Nephron progenitor cell (in vitro differentiated cells): ENCODE data around the gene LYRM9.

ENCODE experiments used
- DNase-seq: peaks from one replicate; pipeline ENCODE4 v3.0.0; 2021
- H3K27ac Mint-ChIP-seq: 2 replicates; pipeline ENCODE4 v1.8.0; 2021; ENCODE audit warnings: mild to moderate bottlenecking, moderate library complexity, mixed read lengths
- H3K27me3 Mint-ChIP-seq: 2 replicates; pipeline ENCODE4 v1.8.0; 2021; ENCODE audit warnings: mild to moderate bottlenecking, low read depth, mixed read lengths; ENCODE audit not compliant: poor library complexity
- H3K36me3 Mint-ChIP-seq: 2 replicates; pipeline ENCODE4 v1.8.0; 2021; ENCODE audit warnings: low read depth, mixed read lengths
- H3K4me1 Mint-ChIP-seq: 2 replicates; pipeline ENCODE4 v1.8.0; 2021; ENCODE audit warnings: mixed read lengths
- H3K4me3 Mint-ChIP-seq: 2 replicates; pipeline ENCODE4 v1.8.0; 2021; ENCODE audit warnings: mild to moderate bottlenecking, moderate library complexity, mixed read lengths
- H3K9me3 Mint-ChIP-seq: 2 replicates; pipeline ENCODE4 v1.8.0; 2021; ENCODE audit warnings: mild to moderate bottlenecking, moderate library complexity, mixed read lengths
- TF ChIP-seq, protein P1 (sequence below): fragments of 200-600 bp; sonication (generic); IDR thresholded peaks from 2 replicates; pipeline ENCODE4 v1.5.0; 2021; ENCODE audit warnings: antibody characterized with exemption

Gene LYRM9

DNA sequence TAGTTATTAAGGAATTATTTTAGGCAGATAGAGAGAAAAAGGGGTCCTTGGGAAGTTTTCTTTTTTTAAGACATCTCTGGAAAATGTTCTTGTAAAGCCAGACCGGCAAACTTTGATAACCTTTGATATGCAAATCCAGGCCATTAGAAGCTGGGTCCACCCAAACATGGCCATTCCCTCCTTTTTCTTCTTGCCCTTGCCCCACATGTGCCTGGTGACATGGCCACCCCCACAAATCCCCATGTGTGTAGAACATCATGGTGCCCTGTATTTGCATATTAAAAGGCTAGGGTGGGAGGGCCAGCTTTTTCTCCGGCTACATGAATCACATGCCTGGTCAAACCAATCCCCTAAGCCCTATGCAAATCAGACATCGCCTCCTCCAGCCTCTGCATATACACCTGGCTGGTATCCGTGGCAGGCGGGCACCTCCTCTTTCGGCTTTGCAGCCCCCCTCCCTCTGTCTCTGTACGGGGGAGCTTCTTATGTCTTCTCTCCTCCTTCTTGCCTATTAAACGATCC lies 43.9 kb upstream of the LYRM9 start:
- DNase-seq: no peak
- Mint-ChIP-seq H3K36me3 (no peaks in the 10 kb centered on the region), H3K9me3 (peaks cover 16% of the 10 kb centered on the region), H3K4me1 (no peaks in the 10 kb centered on the region), H3K27ac (no peak overlapping the region), H3K4me3 (no peak overlapping the region), H3K27me3 (peaks cover 46% of the 10 kb centered on the region)
- TF ChIP-seq, protein P1, sequence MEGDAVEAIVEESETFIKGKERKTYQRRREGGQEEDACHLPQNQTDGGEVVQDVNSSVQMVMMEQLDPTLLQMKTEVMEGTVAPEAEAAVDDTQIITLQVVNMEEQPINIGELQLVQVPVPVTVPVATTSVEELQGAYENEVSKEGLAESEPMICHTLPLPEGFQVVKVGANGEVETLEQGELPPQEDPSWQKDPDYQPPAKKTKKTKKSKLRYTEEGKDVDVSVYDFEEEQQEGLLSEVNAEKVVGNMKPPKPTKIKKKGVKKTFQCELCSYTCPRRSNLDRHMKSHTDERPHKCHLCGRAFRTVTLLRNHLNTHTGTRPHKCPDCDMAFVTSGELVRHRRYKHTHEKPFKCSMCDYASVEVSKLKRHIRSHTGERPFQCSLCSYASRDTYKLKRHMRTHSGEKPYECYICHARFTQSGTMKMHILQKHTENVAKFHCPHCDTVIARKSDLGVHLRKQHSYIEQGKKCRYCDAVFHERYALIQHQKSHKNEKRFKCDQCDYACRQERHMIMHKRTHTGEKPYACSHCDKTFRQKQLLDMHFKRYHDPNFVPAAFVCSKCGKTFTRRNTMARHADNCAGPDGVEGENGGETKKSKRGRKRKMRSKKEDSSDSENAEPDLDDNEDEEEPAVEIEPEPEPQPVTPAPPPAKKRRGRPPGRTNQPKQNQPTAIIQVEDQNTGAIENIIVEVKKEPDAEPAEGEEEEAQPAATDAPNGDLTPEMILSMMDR: no peak

DNA sequence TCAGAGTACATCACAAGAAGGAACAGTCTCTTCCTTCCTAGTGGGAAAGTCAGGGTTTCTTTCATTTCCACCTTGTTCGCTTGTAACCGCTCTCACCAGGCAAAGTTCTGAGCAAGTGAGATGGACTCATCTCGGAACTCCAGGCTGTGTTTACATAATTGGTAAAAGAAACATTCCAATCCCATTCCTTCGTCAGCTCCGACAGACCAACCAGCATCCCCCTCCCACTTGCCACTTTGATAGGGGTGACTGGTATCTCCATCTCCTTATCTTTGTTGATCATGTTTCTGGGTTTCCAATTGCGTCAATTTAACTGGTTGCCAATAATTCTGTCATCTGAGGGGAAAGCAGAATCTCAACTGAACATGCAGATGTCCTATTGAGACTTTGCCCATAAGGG lies 36.8 kb upstream of the LYRM9 start:
- TF ChIP-seq, protein P1: no peak
- Mint-ChIP-seq H3K4me1 (peaks cover 7% of the 10 kb centered on the region), H3K4me3 (no peak overlapping the region), H3K27me3 (peaks cover 37% of the 10 kb centered on the region), H3K36me3 (no peaks in the 10 kb centered on the region), H3K9me3 (peaks cover 12% of the 10 kb centered on the region), H3K27ac (no peak overlapping the region)
- DNase-seq: no peak

DNA sequence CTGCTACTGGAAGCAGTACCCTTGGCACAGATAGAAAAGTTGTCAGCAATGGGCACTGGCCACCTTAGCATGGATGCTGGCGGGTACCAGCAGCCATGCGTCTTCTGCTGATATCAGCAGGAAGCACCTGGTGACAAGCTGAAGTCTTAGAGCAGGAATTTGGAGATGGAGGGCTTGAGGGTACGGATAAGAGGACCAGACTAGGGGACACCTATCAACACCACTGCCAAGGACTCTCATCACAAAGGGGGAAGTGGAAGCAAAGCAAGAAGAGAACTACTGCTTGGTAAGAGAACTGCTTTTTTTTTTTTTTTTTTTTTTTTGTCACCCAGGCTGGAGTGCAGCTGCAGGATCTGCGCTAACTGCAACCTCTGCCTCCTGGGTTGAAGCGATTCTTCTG lies 35.4 kb upstream of the LYRM9 start:
- TF ChIP-seq, protein P1: no peak
- DNase-seq: no peak
- H3K4me1 Mint-ChIP-seq: peaks cover 7% of the 10 kb centered on the region
- no peaks in the 10 kb centered on the region for H3K36me3 Mint-ChIP-seq
- no peak overlapping the region for H3K27ac Mint-ChIP-seq
- no peak overlapping the region for H3K4me3 Mint-ChIP-seq
- peaks cover 3% of the 10 kb centered on the region for H3K9me3 Mint-ChIP-seq
- H3K27me3 Mint-ChIP-seq: peaks cover 35% of the 10 kb centered on the region

DNA sequence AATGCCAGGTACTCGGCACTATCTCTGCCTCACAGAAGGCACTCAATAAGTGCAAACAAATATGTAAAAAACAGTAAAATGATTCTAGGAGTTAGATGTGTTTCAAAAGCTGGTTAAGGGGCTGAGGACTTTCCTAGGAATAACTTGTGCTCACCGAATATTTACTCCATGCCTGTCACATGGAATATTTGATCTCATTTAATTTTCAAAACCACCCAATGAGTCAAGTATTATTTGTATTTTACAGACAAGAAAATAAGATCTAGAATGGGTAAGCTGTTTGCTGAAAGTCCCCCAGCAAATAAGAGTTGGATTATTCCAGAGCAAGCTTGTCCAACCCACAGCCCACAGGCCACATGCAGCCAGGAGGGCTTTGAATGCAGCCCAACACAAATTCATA lies 34.6 kb upstream of the LYRM9 start:
- H3K27me3 Mint-ChIP-seq: peaks cover 32% of the 10 kb centered on the region
- H3K9me3 Mint-ChIP-seq: no peaks in the 10 kb centered on the region
- no peak for DNase-seq
- no peak overlapping the region for H3K4me3 Mint-ChIP-seq
- TF ChIP-seq, protein P1: no peak
- H3K36me3 Mint-ChIP-seq: no peaks in the 10 kb centered on the region
- H3K4me1 Mint-ChIP-seq: peaks cover 7% of the 10 kb centered on the region
- H3K27ac Mint-ChIP-seq: no peak overlapping the region

DNA sequence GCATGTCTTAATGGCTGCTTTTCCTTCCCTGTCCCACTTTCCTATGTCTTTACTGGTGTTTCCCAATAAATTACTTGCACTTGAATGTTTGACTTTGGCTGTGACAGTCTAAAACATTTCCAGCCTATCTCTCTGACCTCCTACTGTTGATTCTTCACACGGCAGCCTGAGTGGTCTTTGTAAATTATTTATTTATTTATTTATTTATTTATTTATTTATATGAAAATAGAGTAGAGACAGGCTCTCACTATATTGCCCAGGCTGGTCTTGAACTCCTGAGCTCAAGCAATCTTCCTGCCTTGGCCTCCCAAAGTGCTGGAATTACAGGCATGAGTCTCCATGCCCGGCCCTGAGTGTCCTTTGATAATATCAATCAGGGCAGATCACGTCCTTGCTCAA lies 28.4 kb upstream of the LYRM9 start:
- DNase-seq: no peak
- peaks cover 35% of the 10 kb centered on the region for H3K27me3 Mint-ChIP-seq
- no peak overlapping the region for H3K27ac Mint-ChIP-seq
- no peak overlapping the region for H3K4me3 Mint-ChIP-seq
- TF ChIP-seq, protein P1: no peak
- H3K36me3 Mint-ChIP-seq: no peaks in the 10 kb centered on the region
- H3K4me1 Mint-ChIP-seq: no peaks in the 10 kb centered on the region
- H3K9me3 Mint-ChIP-seq: no peaks in the 10 kb centered on the region

DNA sequence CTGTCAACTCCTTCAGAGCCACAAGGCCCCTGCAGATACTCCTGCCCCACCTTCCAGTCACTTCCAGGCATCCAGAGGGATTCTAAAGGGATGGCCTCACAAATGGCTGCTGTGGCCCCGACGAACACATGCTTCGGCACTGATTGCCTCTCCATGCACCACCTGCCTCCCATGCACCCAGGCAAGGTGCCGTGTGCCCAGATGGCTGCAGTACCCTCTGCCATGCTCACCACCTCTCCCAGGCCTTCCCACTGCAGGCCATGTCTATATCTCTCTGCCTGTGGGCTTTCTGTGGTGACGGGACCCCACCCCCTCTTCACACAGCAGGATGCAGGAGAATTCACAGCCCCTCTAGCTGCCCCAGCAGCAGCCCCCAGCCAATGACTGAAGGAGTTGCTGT lies 27.9 kb upstream of the LYRM9 start:
- Mint-ChIP-seq H3K27ac (no peak overlapping the region), H3K36me3 (no peaks in the 10 kb centered on the region), H3K27me3 (peaks cover 37% of the 10 kb centered on the region), H3K4me1 (no peaks in the 10 kb centered on the region), H3K4me3 (no peak overlapping the region), H3K9me3 (no peaks in the 10 kb centered on the region)
- no peak for DNase-seq
- TF ChIP-seq, protein P1: no peak
